Prostate gland (tissue), 2 donors: Measurements from ENCODE around the gene PIK3C3.

ENCODE experiments used
- CTCF ChIP-seq, 4 experiments: fragments of 200-600 bp in 2 of 4; fragments of 450-650 bp in 2 of 4; sonication (generic) in 2 of 4; IDR thresholded peaks; 1 replicate in 3 of 4; 2 replicates in 1 of 4; pipeline ENCODE4 v1.5.1; 2016 to 2019; ENCODE audit warnings: antibody characterized with exemption in 4 of 4, mild to moderate bottlenecking in 2 of 4, moderate library complexity in 2 of 4
- POLR2A ChIP-seq: fragments of 450-650 bp; IDR thresholded peaks from one replicate; pipeline ENCODE4 v1.6.1; 2016; ENCODE audit warnings: antibody characterized with exemption, mild to moderate bottlenecking

DNA sequence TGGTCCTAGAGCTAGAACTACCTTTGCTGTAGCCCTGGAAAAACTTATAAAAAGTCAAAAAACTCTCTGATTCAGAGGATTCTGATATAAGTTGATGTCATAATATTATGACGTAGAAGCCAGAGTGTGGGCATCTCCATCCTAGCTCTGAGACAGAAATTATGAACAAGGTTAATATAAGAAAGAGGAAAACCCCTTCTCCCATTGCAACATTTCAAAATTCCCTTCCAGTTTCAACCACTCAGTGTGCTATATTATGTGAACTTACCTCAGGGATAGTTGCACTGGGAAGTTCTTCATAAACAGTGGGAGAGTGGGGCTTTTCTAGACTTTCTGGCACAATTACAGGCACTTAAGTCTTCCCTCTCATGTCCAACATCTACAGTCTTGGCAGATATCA lies 171.6 kb downstream of the PIK3C3 start:
- TF ChIP-seq CTCF (IDR thresholded peaks at IDR 0.05): no peak
- TF ChIP-seq POLR2A: no peak
